ENCODE measurements around the gene RPLP1.

The RPLP1 gene

GRCh38 chr15:69474291-69474690 is 21.7 kb downstream of the RPLP1 start:
- no peaks in the 10 kb centered on the region for H3K36me3 ChIP-seq (ENCODE audit: insufficient read depth, low read length)
- H3K9me3 ChIP-seq (ENCODE audit: insufficient read depth, low read length, severe bottlenecking): no peaks in the 10 kb centered on the region
- H3K27me3 ChIP-seq (ENCODE audit: insufficient read depth, low read length, poor library complexity): no peaks in the 10 kb centered on the region
- no peak overlapping the region for H2AFZ ChIP-seq (ENCODE audit: low read depth, low read length)
- H3K79me2 ChIP-seq (ENCODE audit: insufficient read depth, low read length): no peaks in the 10 kb centered on the region
- no peak overlapping the region for H3K4me2 ChIP-seq (ENCODE audit: insufficient read depth, low read length)
- no peak for TF ChIP-seq EZH2 (IDR thresholded peaks at IDR 0.05; ENCODE audit: borderline replicate concordance, low read depth, low read length, severe bottlenecking)
- no peaks in the 10 kb centered on the region for H4K20me1 ChIP-seq (ENCODE audit: insufficient read depth, low read length)
- no peak for DNase-seq
- no peak overlapping the region for H3K4me3 ChIP-seq (ENCODE audit: low read depth in 1 of 2, low read length in 2 of 2)
- no peak for ATAC-seq (ENCODE audit: insufficient read depth, low read depth)
- H3K27ac ChIP-seq (ENCODE audit: low read length): no peak overlapping the region
- no peak overlapping the region for H3K9ac ChIP-seq (ENCODE audit: low read depth, low read length)
- no peaks in the 10 kb centered on the region for H3K4me1 ChIP-seq (ENCODE audit: insufficient read depth, low read length)

DNA sequence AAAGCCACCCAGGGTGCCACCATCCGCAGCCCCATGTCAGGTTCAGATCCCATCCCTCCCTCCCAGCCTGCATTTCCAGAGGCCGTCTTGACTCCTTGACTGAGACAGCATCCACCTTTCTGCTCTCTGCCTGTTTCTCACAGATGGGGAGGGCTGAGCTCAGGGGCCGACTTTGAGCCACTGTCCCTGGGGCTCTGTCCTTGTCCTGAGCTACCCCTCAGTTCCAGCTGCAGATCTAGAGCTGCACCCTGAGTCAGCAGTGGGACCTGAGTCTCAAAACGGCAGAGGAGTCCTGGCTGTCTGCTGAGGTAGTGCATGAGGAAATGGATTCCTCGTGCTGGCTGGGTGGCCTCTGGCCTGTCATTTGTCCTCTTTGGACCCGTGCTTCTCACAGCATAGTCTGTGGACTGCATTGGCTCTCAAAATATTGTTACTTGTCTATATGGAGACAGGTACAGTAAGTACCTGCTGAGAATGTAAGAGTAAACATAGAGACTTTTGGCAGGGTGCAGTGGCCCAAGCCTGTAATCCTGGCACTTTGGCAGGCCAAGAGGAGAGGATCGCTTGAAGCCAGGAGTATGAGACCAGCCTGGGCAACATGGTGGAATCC is 22.3 kb downstream of the RPLP1 start:
- no peak for ATAC-seq (ENCODE audit: insufficient read depth, low read depth)
- Histone ChIP-seq H3K4me1 (ENCODE audit: insufficient read depth, low read length) (no peaks in the 10 kb centered on the region), H3K36me3 (ENCODE audit: insufficient read depth, low read length) (no peaks in the 10 kb centered on the region), H3K4me3 (ENCODE audit: low read depth in 1 of 2, low read length in 2 of 2) (no peak overlapping the region), H3K79me2 (ENCODE audit: insufficient read depth, low read length) (no peaks in the 10 kb centered on the region), H3K27me3 (ENCODE audit: insufficient read depth, low read length, poor library complexity) (no peaks in the 10 kb centered on the region), H3K9me3 (ENCODE audit: insufficient read depth, low read length, severe bottlenecking) (no peaks in the 10 kb centered on the region), H2AFZ (ENCODE audit: low read depth, low read length) (no peak overlapping the region), H3K9ac (ENCODE audit: low read depth, low read length) (no peak overlapping the region), H3K27ac (ENCODE audit: low read length) (no peak overlapping the region), H3K4me2 (ENCODE audit: insufficient read depth, low read length) (no peak overlapping the region), H4K20me1 (ENCODE audit: insufficient read depth, low read length) (no peaks in the 10 kb centered on the region)
- TF ChIP-seq, protein P1, sequence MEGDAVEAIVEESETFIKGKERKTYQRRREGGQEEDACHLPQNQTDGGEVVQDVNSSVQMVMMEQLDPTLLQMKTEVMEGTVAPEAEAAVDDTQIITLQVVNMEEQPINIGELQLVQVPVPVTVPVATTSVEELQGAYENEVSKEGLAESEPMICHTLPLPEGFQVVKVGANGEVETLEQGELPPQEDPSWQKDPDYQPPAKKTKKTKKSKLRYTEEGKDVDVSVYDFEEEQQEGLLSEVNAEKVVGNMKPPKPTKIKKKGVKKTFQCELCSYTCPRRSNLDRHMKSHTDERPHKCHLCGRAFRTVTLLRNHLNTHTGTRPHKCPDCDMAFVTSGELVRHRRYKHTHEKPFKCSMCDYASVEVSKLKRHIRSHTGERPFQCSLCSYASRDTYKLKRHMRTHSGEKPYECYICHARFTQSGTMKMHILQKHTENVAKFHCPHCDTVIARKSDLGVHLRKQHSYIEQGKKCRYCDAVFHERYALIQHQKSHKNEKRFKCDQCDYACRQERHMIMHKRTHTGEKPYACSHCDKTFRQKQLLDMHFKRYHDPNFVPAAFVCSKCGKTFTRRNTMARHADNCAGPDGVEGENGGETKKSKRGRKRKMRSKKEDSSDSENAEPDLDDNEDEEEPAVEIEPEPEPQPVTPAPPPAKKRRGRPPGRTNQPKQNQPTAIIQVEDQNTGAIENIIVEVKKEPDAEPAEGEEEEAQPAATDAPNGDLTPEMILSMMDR (IDR thresholded peaks at IDR 0.05; ENCODE audit: borderline replicate concordance, extremely low read depth, low read length, poor library complexity, severe bottlenecking): no peak
- TF ChIP-seq EZH2 (IDR thresholded peaks at IDR 0.05; ENCODE audit: borderline replicate concordance, low read depth, low read length, severe bottlenecking): no peak
- no peak for DNase-seq

DNA sequence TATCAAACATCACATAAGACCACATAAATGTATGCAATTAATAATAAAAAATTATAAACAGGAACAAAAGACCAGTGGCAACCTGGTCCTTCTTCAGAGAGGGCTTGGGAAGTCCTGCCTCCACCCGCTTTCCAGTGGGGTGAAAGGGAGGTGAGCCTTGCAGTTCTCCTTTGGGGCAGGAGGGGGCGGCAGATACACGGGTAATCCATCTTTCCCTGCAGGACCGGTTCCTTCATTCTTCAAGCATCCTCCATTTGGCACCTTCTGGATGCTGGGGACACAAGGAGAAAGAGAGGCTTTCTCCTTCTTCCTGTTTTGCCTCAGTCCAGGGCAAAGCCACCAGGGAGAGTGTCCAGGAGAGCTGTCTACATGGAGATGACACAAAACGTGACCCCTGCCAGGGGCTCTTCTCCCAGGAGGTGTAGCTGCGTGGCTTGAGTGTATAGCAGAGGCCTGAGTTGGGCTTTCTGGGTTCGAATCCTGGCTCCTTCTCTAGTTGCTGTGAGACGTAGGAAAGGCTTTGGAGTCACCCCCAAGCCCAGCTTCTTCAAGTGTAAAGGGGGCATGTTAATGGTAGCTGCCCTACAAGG is 23.2 kb downstream of the RPLP1 start:
- no peak overlapping the region for H3K4me3 ChIP-seq (ENCODE audit: low read depth in 1 of 2, low read length in 2 of 2)
- H3K79me2 ChIP-seq (ENCODE audit: insufficient read depth, low read length): no peaks in the 10 kb centered on the region
- no peak overlapping the region for H3K27ac ChIP-seq (ENCODE audit: low read length)
- peak; percentile 69 for DNase-seq
- no peaks in the 10 kb centered on the region for H3K9me3 ChIP-seq (ENCODE audit: insufficient read depth, low read length, severe bottlenecking)
- H3K27me3 ChIP-seq (ENCODE audit: insufficient read depth, low read length, poor library complexity): no peaks in the 10 kb centered on the region
- no peaks in the 10 kb centered on the region for H3K4me1 ChIP-seq (ENCODE audit: insufficient read depth, low read length)
- H3K4me2 ChIP-seq (ENCODE audit: insufficient read depth, low read length): no peak overlapping the region
- H2AFZ ChIP-seq (ENCODE audit: low read depth, low read length): no peak overlapping the region
- peak; percentile 79 for ATAC-seq (ENCODE audit: insufficient read depth, low read depth)
- no peaks in the 10 kb centered on the region for H4K20me1 ChIP-seq (ENCODE audit: insufficient read depth, low read length)
- TF ChIP-seq EZH2 (IDR thresholded peaks at IDR 0.05; ENCODE audit: borderline replicate concordance, low read depth, low read length, severe bottlenecking): no peak
- TF ChIP-seq, protein P1 (IDR thresholded peaks at IDR 0.05; ENCODE audit: borderline replicate concordance, extremely low read depth, low read length, poor library complexity, severe bottlenecking): peak; percentile 95
- no peak overlapping the region for H3K9ac ChIP-seq (ENCODE audit: low read depth, low read length)
- H3K36me3 ChIP-seq (ENCODE audit: insufficient read depth, low read length): no peaks in the 10 kb centered on the region

DNA sequence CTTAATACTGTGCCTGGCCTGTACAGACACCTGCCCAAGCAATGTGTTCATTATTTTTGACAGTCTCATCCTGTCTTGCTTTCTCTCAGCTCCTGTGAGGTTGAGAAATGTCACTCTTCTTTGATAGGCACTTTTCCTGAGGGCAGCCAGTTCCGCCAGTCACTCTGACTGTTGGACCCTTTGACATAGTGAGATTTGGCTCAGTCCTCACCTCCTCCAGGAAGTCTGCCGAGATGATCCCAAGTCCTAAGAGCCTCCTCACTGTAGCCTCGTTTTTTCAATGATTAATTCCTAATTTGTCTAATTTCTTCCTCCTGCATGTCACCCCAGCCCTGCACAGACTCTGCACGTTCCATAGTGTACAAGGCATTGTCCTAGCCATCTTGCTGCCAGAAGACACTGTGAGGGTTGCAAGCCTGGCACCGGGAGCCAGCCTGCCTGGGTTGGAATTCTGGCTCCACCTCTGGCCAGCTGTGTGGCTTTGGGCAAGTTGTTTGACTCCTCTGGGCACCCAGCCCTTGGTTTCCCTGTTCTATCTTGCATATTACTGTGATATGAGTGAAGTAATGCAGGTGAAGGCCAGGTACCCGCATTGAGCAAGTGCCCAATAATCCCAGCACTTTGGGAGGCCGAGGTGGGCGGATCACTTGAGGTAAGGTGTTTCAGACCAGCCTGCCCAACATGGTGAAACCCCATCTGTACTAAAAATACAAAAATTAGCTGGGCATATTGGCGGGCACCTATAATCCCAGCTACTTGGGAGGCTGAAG is 24.3 kb downstream of the RPLP1 start:
- Histone ChIP-seq H3K9ac (ENCODE audit: low read depth, low read length) (no peak overlapping the region), H3K9me3 (ENCODE audit: insufficient read depth, low read length, severe bottlenecking) (no peaks in the 10 kb centered on the region), H3K36me3 (ENCODE audit: insufficient read depth, low read length) (no peaks in the 10 kb centered on the region), H3K27me3 (ENCODE audit: insufficient read depth, low read length, poor library complexity) (no peaks in the 10 kb centered on the region), H4K20me1 (ENCODE audit: insufficient read depth, low read length) (no peaks in the 10 kb centered on the region), H3K27ac (ENCODE audit: low read length) (no peak overlapping the region), H3K4me2 (ENCODE audit: insufficient read depth, low read length) (no peak overlapping the region), H3K4me1 (ENCODE audit: insufficient read depth, low read length) (no peaks in the 10 kb centered on the region), H3K79me2 (ENCODE audit: insufficient read depth, low read length) (no peaks in the 10 kb centered on the region), H3K4me3 (ENCODE audit: low read depth in 1 of 2, low read length in 2 of 2) (no peak overlapping the region), H2AFZ (ENCODE audit: low read depth, low read length) (no peak overlapping the region)
- no peak for DNase-seq
- TF ChIP-seq EZH2 (IDR thresholded peaks at IDR 0.05; ENCODE audit: borderline replicate concordance, low read depth, low read length, severe bottlenecking): no peak
- TF ChIP-seq, protein P1 (IDR thresholded peaks at IDR 0.05; ENCODE audit: borderline replicate concordance, extremely low read depth, low read length, poor library complexity, severe bottlenecking): no peak
- no peak for ATAC-seq (ENCODE audit: insufficient read depth, low read depth)
